ENCODE results near the gene MRM2. TPM values are rescaled to one million over a fixed set of nuclear protein-coding genes. Genes with fewer than 3 reads are reported as not detected.

MRM2 gene
- total RNA-seq, 1 donor from 2014 or later: 22.6 TPM

DNA sequence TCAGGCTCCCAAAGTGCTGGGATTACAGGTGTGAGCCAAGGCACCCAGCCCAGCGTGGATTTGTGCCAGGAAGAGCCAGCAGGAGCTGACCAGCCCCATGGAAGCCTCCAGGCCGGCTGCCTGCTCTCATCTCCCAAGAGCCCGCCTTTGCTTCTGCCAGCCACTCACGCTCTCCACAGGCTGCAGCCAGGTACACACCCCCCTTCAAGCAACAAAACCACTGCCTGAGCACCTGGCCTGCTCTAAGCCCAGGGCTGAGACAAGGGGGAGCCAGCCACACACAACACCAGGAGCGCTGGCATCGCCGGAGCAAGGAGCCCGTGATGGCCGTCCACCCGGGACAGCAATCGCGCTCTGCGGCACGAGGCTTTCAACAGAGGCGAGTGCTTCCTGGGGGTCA is 43.8 kb downstream of the MRM2 start:
- Histone ChIP-seq H3K27me3 (ENCODE audit: insufficient read depth, low read length) (no peaks in the 10 kb centered on the region), H3K79me2 (ENCODE audit: insufficient read depth, low read length) (no peaks in the 10 kb centered on the region), H3K36me3 (ENCODE audit: insufficient read depth, low read length) (peaks cover 3% of the 10 kb centered on the region), H3K4me2 (ENCODE audit: low read length) (no peak overlapping the region), H3K4me3 (ENCODE audit: insufficient read depth, low read depth, low read length) (no peak overlapping the region), H3K9me3 (ENCODE audit: insufficient read depth, low read depth, low read length) (no peaks in the 10 kb centered on the region), H2AFZ (ENCODE audit: low read depth, low read length) (no peak overlapping the region), H3K4me1 (ENCODE audit: insufficient read depth, low read length) (no peaks in the 10 kb centered on the region), H3K9ac (ENCODE audit: low read length) (no peak overlapping the region), H3K27ac (ENCODE audit: low read depth, low read length) (no peak overlapping the region), H4K20me1 (ENCODE audit: insufficient read depth, low read length) (peaks cover 12% of the 10 kb centered on the region)
- H3K4me1 Mint-ChIP-seq (ENCODE audit: low read depth, unreplicated experiment): peaks cover 1% of the 10 kb centered on the region
- H3K9me3 Mint-ChIP-seq (ENCODE audit: unreplicated experiment): no peaks in the 10 kb centered on the region
- no peak for DNase-seq (ENCODE audit: low read depth)
- TF ChIP-seq EZH2 (IDR thresholded peaks at IDR 0.05; ENCODE audit: insufficient read depth, low read length): no peak
- TF ChIP-seq, protein P1, sequence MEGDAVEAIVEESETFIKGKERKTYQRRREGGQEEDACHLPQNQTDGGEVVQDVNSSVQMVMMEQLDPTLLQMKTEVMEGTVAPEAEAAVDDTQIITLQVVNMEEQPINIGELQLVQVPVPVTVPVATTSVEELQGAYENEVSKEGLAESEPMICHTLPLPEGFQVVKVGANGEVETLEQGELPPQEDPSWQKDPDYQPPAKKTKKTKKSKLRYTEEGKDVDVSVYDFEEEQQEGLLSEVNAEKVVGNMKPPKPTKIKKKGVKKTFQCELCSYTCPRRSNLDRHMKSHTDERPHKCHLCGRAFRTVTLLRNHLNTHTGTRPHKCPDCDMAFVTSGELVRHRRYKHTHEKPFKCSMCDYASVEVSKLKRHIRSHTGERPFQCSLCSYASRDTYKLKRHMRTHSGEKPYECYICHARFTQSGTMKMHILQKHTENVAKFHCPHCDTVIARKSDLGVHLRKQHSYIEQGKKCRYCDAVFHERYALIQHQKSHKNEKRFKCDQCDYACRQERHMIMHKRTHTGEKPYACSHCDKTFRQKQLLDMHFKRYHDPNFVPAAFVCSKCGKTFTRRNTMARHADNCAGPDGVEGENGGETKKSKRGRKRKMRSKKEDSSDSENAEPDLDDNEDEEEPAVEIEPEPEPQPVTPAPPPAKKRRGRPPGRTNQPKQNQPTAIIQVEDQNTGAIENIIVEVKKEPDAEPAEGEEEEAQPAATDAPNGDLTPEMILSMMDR (IDR thresholded peaks at IDR 0.05; ENCODE audit: insufficient read depth, low read depth, low read length): no peak
- no peak overlapping the region for H3K4me3 Mint-ChIP-seq (ENCODE audit: unreplicated experiment)
- no peaks in the 10 kb centered on the region for H3K27me3 Mint-ChIP-seq (ENCODE audit: low read depth, unreplicated experiment)
- FAIRE-seq: no peak
- H3K36me3 Mint-ChIP-seq (ENCODE audit: low read depth, unreplicated experiment): peaks cover 34% of the 10 kb centered on the region
- no peak overlapping the region for H3K27ac Mint-ChIP-seq (ENCODE audit: unreplicated experiment)

DNA sequence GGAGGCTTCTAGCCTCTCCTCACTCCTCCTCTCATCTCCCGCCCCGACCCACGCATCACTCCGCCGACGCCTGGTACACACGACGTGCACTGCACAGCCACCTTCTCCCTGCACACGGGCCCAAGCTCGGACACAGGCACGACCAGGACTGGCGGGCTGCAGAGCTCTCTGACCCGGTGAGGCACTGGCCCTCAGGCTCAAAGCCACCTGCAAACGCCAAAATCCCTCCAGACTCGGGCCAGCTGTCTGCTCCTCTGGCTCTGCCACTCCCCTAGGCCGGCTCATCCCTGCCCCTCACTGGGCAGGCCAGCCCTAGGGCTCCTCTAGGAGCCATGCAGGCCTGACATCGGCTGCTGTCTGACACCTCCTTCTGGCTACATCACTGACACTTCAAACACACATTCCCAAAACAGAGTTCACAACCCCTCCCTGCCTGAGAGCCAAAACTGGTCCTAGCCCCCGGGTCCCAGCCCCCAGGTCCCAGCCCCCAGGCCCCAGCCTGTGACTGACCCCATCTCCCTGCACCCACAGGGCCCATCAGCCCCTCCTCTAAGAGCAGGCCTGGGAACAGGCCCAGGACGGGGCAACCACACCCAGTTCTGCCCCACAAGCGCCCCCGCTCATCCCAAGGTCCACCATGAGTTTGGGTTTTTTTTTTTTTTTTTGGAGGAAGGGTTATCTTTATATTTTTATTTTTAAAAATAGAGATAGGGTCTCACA is 44.4 kb downstream of the MRM2 start:
- H3K9ac ChIP-seq (ENCODE audit: low read length): no peak overlapping the region
- H3K4me1 ChIP-seq (ENCODE audit: insufficient read depth, low read length): no peaks in the 10 kb centered on the region
- DNase-seq (ENCODE audit: low read depth) (no peak), FAIRE-seq (no peak)
- no peak overlapping the region for H3K4me3 ChIP-seq (ENCODE audit: insufficient read depth, low read depth, low read length)
- no peaks in the 10 kb centered on the region for H3K9me3 ChIP-seq (ENCODE audit: insufficient read depth, low read depth, low read length)
- no peak overlapping the region for H3K4me2 ChIP-seq (ENCODE audit: low read length)
- H3K27me3 ChIP-seq (ENCODE audit: insufficient read depth, low read length): no peaks in the 10 kb centered on the region
- H3K79me2 ChIP-seq (ENCODE audit: insufficient read depth, low read length): no peaks in the 10 kb centered on the region
- no peak overlapping the region for H2AFZ ChIP-seq (ENCODE audit: low read depth, low read length)
- Mint-ChIP-seq H3K9me3 (ENCODE audit: unreplicated experiment) (no peaks in the 10 kb centered on the region), H3K4me1 (ENCODE audit: low read depth, unreplicated experiment) (no peaks in the 10 kb centered on the region), H3K36me3 (ENCODE audit: low read depth, unreplicated experiment) (peaks cover 32% of the 10 kb centered on the region), H3K27ac (ENCODE audit: unreplicated experiment) (no peak overlapping the region), H3K4me3 (ENCODE audit: unreplicated experiment) (no peak overlapping the region), H3K27me3 (ENCODE audit: low read depth, unreplicated experiment) (no peaks in the 10 kb centered on the region)
- H4K20me1 ChIP-seq (ENCODE audit: insufficient read depth, low read length): peaks cover 6% of the 10 kb centered on the region
- TF ChIP-seq EZH2 (IDR thresholded peaks at IDR 0.05; ENCODE audit: insufficient read depth, low read length): no peak
- TF ChIP-seq, protein P1 (IDR thresholded peaks at IDR 0.05; ENCODE audit: insufficient read depth, low read depth, low read length): no peak
- H3K36me3 ChIP-seq (ENCODE audit: insufficient read depth, low read length): peaks cover 3% of the 10 kb centered on the region
- no peak overlapping the region for H3K27ac ChIP-seq (ENCODE audit: low read depth, low read length)
